GM23338 (cell line): Measurements from ENCODE around the gene KRT83. TPM values are rescaled to one million over a fixed set of nuclear protein-coding genes. Genes with fewer than 3 reads are reported as not detected.

Source experiments
- ATAC-seq: fragments of 200-7000 bp; cut with Tn5 transposase; 3 replicates; pipeline ENCODE4 v1.9.1; 2020
- DNase-seq: peaks from one replicate; pipeline ENCODE4 v3.0.0-alpha.2; 2015; ENCODE audit warnings: low spot score
- H2AFZ ChIP-seq: fragments of 200-600 bp; sonication (generic); 2 replicates; pipeline ENCODE4 v1.8.0; 2016; ENCODE audit warnings: antibody characterized with exemption, mild to moderate bottlenecking, moderate library complexity
- H3F3A ChIP-seq: fragments of 200-600 bp; sonication (generic); replicated peaks from 2 replicates; pipeline ENCODE4 v1.8.0; 2017; ENCODE audit warnings: antibody characterized with exemption, mixed run types, low read depth
- H3K27ac ChIP-seq: fragments of 200-600 bp; sonication (generic); 2 replicates; pipeline ENCODE4 v1.6.1; 2016; ENCODE audit warnings: low read depth
- H3K27me3 ChIP-seq: fragments of 200-600 bp; sonication (generic); 2 replicates; pipeline ENCODE4 v1.8.0; 2016; ENCODE audit warnings: mild to moderate bottlenecking, mixed run types, moderate library complexity; ENCODE audit not compliant: insufficient read depth
- H3K36me3 ChIP-seq: fragments of 200-600 bp; sonication (generic); 2 replicates; pipeline ENCODE4 v1.8.0; 2016; ENCODE audit warnings: mild to moderate bottlenecking; ENCODE audit not compliant: insufficient read depth
- H3K4me1 ChIP-seq: fragments of 200-600 bp; sonication (generic); 2 replicates; pipeline ENCODE4 v1.8.0; 2016; ENCODE audit warnings: mild to moderate bottlenecking, moderate library complexity; ENCODE audit not compliant: insufficient read depth
- H3K4me2 ChIP-seq: fragments of 200-600 bp; sonication (generic); 2 replicates; pipeline ENCODE4 v1.7.1; 2017; ENCODE audit warnings: mixed run types
- H3K4me3 ChIP-seq: fragments of 200-600 bp; sonication (generic); 2 replicates; pipeline ENCODE4 v1.6.1; 2016; ENCODE audit warnings: mixed run types
- H3K79me2 ChIP-seq: fragments of 200-600 bp; sonication (generic); replicated peaks from 2 replicates; pipeline ENCODE4 v1.8.0; 2017; ENCODE audit warnings: mild to moderate bottlenecking; ENCODE audit not compliant: insufficient read depth
- H3K9me2 ChIP-seq: fragments of 200-600 bp; sonication (generic); 2 replicates; pipeline ENCODE4 v1.8.0; 2017; ENCODE audit not compliant: insufficient read depth
- H4K20me1 ChIP-seq: fragments of 200-600 bp; sonication (generic); replicated peaks from 2 replicates; pipeline ENCODE4 v1.8.0; 2017; ENCODE audit warnings: mild to moderate bottlenecking; ENCODE audit not compliant: insufficient read depth
- H3K27ac Mint-ChIP-seq: 2 replicates; pipeline ENCODE4 v1.8.0; 2020; ENCODE audit warnings: inconsistent platforms, mild to moderate bottlenecking, moderate library complexity, mixed read lengths
- H3K27me3 Mint-ChIP-seq: 3 replicates; pipeline ENCODE4 v1.8.0; 2022; ENCODE audit warnings: low read depth, mild to moderate bottlenecking, moderate library complexity, mixed read lengths, inconsistent platforms; ENCODE audit not compliant: insufficient read depth, poor library complexity
- H3K36me3 Mint-ChIP-seq: 3 replicates; pipeline ENCODE4 v1.8.0; 2021; ENCODE audit warnings: low read depth, mild to moderate bottlenecking, inconsistent platforms, moderate library complexity, mixed read lengths
- H3K4me1 Mint-ChIP-seq: 3 replicates; pipeline ENCODE4 v1.8.0; 2020; ENCODE audit warnings: mild to moderate bottlenecking, inconsistent platforms, mixed read lengths
- H3K4me3 Mint-ChIP-seq: 3 replicates; pipeline ENCODE4 v1.8.0; 2021; ENCODE audit warnings: moderate library complexity, mild to moderate bottlenecking, inconsistent platforms, mixed read lengths
- H3K9me3 Mint-ChIP-seq: 3 replicates; pipeline ENCODE4 v1.8.0; 2020; ENCODE audit warnings: moderate library complexity, mild to moderate bottlenecking, inconsistent platforms, mixed read lengths
- CREB1 ChIP-seq: fragments of 250-450 bp; sonication (Bioruptor Pico); IDR thresholded peaks from 2 replicates; pipeline ENCODE4 v1.5.0; 2020; ENCODE audit warnings: low read depth, mild to moderate bottlenecking, moderate library complexity
- EZH2 ChIP-seq: fragments of 200-600 bp; sonication (generic); IDR thresholded peaks from one replicate; pipeline ENCODE4 v1.8.0; 2017; ENCODE audit warnings: antibody characterized with exemption, mild to moderate bottlenecking, low read depth; ENCODE audit not compliant: unreplicated experiment
- EZH2phosphoT487 ChIP-seq: fragments of 200-600 bp; sonication (generic); IDR thresholded peaks from one replicate; pipeline ENCODE4 v1.8.1; 2018; ENCODE audit warnings: antibody characterized with exemption; ENCODE audit not compliant: unreplicated experiment
- JUNB ChIP-seq: IDR thresholded peaks from one replicate; pipeline ENCODE4 v1.6.1; 2016; ENCODE audit warnings: antibody characterized with exemption; ENCODE audit not compliant: unreplicated experiment
- NANOG ChIP-seq: IDR thresholded peaks from 2 replicates; pipeline ENCODE4 v1.6.1; 2016; ENCODE audit warnings: antibody characterized with exemption, borderline replicate concordance
- POLR2AphosphoS5 ChIP-seq: IDR thresholded peaks from 2 replicates; pipeline ENCODE4 v1.6.1; 2016; ENCODE audit warnings: antibody characterized with exemption, low read depth
- STAT1 ChIP-seq: IDR thresholded peaks from one replicate; pipeline ENCODE4 v1.6.1; 2016; ENCODE audit warnings: antibody characterized with exemption; ENCODE audit not compliant: unreplicated experiment
- ZNF114 ChIP-seq: fragments of 250-450 bp; sonication (Bioruptor Pico); IDR thresholded peaks from 2 replicates; pipeline ENCODE4 v1.5.0; 2020; ENCODE audit warnings: mild to moderate bottlenecking, moderate library complexity
- polyA plus RNA-seq: library from polyadenylated mRNA; unstranded; fragments of >200 nt; fragmentation: Nextera tagmentation; extraction: Ambion mirVana; gene quantifications from 2 replicates; pipeline ENCODE4 v1.2.1, GENCODE V29; 2016
- total RNA-seq: library from RNA; depleted of rRNA; stranded (reverse); fragments of >200 nt; shearing (Covaris generic); gene quantifications from 2 replicates; pipeline ENCODE4 v1.2.3, GENCODE V29; 2014
- TF ChIP-seq, protein P1 (sequence below): fragments of 250-450 bp; sonication (Bioruptor Pico); IDR thresholded peaks from 2 replicates; pipeline ENCODE4 v1.5.0; 2020; ENCODE audit warnings: mild to moderate bottlenecking, moderate library complexity
- TF ChIP-seq, protein P2 (sequence below): IDR thresholded peaks from 2 replicates; pipeline ENCODE4 v1.6.1; 2016; ENCODE audit warnings: antibody characterized with exemption

KRT83 gene
- total and polyA plus RNA-seq, 2 experiments from 2014 or later, result not detected

DNA sequence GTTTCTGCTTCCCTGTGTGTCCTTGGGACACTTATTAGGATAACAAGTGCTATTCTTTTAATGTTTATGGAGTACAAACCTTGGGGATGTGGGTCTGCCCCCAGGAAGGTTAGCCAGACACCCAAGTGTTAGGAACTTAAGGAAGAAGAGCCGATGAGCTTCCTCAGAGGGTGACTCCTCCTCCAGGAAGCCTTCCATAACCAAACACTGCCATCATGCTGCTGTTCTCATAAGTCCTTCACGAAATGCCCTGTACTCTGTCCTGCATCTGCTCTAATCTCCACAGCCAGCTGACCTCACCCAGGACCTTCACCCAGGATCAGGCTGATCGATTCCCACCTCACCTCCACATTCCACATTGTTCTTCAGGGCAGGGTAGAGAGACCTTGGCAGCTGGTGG is 47.3 kb upstream of the KRT83 start (continued):
- TF ChIP-seq, protein P1, sequence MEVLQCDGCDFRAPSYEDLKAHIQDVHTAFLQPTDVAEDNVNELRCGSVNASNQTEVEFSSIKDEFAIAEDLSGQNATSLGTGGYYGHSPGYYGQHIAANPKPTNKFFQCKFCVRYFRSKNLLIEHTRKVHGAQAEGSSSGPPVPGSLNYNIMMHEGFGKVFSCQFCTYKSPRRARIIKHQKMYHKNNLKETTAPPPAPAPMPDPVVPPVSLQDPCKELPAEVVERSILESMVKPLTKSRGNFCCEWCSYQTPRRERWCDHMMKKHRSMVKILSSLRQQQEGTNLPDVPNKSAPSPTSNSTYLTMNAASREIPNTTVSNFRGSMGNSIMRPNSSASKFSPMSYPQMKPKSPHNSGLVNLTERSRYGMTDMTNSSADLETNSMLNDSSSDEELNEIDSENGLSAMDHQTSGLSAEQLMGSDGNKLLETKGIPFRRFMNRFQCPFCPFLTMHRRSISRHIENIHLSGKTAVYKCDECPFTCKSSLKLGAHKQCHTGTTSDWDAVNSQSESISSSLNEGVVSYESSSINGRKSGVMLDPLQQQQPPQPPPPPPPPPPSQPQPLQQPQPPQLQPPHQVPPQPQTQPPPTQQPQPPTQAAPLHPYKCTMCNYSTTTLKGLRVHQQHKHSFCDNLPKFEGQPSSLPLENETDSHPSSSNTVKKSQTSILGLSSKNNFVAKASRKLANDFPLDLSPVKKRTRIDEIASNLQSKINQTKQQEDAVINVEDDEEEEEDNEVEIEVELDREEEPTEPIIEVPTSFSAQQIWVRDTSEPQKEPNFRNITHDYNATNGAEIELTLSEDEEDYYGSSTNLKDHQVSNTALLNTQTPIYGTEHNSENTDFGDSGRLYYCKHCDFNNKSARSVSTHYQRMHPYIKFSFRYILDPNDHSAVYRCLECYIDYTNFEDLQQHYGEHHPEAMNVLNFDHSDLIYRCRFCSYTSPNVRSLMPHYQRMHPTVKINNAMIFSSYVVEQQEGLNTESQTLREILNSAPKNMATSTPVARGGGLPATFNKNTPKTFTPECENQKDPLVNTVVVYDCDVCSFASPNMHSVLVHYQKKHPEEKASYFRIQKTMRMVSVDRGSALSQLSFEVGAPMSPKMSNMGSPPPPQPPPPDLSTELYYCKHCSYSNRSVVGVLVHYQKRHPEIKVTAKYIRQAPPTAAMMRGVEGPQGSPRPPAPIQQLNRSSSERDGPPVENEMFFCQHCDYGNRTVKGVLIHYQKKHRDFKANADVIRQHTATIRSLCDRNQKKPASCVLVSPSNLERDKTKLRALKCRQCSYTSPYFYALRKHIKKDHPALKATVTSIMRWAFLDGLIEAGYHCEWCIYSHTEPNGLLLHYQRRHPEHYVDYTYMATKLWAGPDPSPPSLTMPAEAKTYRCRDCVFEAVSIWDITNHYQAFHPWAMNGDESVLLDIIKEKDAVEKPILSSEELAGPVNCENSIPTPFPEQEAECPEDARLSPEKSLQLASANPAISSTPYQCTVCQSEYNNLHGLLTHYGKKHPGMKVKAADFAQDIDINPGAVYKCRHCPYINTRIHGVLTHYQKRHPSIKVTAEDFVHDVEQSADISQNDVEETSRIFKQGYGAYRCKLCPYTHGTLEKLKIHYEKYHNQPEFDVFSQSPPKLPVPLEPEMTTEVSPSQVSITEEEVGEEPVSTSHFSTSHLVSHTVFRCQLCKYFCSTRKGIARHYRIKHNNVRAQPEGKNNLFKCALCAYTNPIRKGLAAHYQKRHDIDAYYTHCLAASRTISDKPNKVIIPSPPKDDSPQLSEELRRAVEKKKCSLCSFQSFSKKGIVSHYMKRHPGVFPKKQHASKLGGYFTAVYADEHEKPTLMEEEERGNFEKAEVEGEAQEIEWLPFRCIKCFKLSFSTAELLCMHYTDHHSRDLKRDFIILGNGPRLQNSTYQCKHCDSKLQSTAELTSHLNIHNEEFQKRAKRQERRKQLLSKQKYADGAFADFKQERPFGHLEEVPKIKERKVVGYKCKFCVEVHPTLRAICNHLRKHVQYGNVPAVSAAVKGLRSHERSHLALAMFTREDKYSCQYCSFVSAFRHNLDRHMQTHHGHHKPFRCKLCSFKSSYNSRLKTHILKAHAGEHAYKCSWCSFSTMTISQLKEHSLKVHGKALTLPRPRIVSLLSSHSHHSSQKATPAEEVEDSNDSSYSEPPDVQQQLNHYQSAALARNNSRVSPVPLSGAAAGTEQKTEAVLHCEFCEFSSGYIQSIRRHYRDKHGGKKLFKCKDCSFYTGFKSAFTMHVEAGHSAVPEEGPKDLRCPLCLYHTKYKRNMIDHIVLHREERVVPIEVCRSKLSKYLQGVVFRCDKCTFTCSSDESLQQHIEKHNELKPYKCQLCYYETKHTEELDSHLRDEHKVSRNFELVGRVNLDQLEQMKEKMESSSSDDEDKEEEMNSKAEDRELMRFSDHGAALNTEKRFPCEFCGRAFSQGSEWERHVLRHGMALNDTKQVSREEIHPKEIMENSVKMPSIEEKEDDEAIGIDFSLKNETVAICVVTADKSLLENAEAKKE, result no peak
- TF ChIP-seq CREB1 (CRISPR knock-in tag) (no peak), EZH2phosphoT487 (no peak), JUNB (no peak)
- TF ChIP-seq, protein P2, sequence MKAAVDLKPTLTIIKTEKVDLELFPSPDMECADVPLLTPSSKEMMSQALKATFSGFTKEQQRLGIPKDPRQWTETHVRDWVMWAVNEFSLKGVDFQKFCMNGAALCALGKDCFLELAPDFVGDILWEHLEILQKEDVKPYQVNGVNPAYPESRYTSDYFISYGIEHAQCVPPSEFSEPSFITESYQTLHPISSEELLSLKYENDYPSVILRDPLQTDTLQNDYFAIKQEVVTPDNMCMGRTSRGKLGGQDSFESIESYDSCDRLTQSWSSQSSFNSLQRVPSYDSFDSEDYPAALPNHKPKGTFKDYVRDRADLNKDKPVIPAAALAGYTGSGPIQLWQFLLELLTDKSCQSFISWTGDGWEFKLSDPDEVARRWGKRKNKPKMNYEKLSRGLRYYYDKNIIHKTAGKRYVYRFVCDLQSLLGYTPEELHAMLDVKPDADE, result no peak

DNA sequence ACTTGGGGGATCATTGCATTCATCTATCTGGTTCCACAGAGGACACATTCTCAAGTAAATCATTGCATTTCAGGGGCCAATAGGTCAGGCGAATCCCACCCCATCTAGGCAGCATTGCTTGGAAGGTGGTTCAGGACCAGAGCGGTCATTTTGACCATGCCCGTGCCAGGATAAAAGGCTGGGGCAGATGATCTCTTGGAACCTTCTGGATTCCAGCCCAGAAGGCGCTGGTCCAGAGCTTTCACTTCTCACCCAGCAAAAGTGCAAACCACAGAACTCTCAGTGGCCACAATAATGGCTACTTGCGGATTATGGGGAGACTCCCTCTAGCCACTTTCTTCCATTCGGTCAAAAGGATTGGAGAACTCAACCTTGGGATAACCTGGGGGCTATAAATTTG is 46.7 kb upstream of the KRT83 start:
- Histone ChIP-seq H4K20me1 (no peaks in the 10 kb centered on the region), H3K27me3 (no peaks in the 10 kb centered on the region)
- peaks cover 4% of the 10 kb centered on the region for H3K27me3 Mint-ChIP-seq

More for the DNA sequence above, 46.7 kb upstream of the KRT83 start:
- H3K36me3 Mint-ChIP-seq, result no peaks in the 10 kb centered on the region; the same call in 2 of the 3 replicates
- no peak overlapping the region for H3K4me2 ChIP-seq
- no peak overlapping the region for H3K4me3 ChIP-seq
- no peaks in the 10 kb centered on the region for H3K36me3 ChIP-seq
- no peaks in the 10 kb centered on the region for H3K9me2 ChIP-seq
- H3K9me3 Mint-ChIP-seq, result no peaks in the 10 kb centered on the region
- DNase-seq (no peak), ATAC-seq (no peak)
- H3F3A ChIP-seq, result no peaks in the 10 kb centered on the region
- no peaks in the 10 kb centered on the region for H3K79me2 ChIP-seq
- no peak overlapping the region for H2AFZ ChIP-seq
- no peak overlapping the region for H3K27ac ChIP-seq
- no peak for TF ChIP-seq EZH2phosphoT487
- TF ChIP-seq NANOG, result no peak
- TF ChIP-seq CREB1 (CRISPR knock-in tag), result no peak
- no peak for TF ChIP-seq JUNB
- TF ChIP-seq, protein P2, result no peak
- no peak for TF ChIP-seq EZH2
- no peak for TF ChIP-seq ZNF114 (CRISPR knock-in tag)
- no peak for TF ChIP-seq STAT1
- no peak for TF ChIP-seq POLR2AphosphoS5
- no peak overlapping the region for H3K4me3 Mint-ChIP-seq
- H3K4me1 Mint-ChIP-seq, result peaks cover 3% of the 10 kb centered on the region; the same call in 1 of the 3 replicates
- no peak overlapping the region for H3K27ac Mint-ChIP-seq
- H3K4me1 ChIP-seq, result no peaks in the 10 kb centered on the region
